Forelimb muscle (tissue), 1 donor: ENCODE data around the gene ZFYVE9. TPM values are rescaled to one million over a fixed set of nuclear protein-coding genes. Genes with fewer than 3 reads are reported as not detected.
A peak's percentile ranks its signal among the peaks of the same experiment; 100 is the strongest.

Source experiments
- DNase-seq: peaks from one replicate; pipeline ENCODE4 v3.0.0-alpha.2; 2013; ENCODE audit warnings: low read depth
- polyA plus RNA-seq: library from polyadenylated mRNA; unstranded; fragments of 120-200 nt; gene quantifications from one replicate; pipeline ENCODE4 v1.2.1, GENCODE V29; 2013; ENCODE audit not compliant: insufficient read length

The ZFYVE9 gene
- polyA plus RNA-seq, 1 donor: 19.8 TPM

DNA sequence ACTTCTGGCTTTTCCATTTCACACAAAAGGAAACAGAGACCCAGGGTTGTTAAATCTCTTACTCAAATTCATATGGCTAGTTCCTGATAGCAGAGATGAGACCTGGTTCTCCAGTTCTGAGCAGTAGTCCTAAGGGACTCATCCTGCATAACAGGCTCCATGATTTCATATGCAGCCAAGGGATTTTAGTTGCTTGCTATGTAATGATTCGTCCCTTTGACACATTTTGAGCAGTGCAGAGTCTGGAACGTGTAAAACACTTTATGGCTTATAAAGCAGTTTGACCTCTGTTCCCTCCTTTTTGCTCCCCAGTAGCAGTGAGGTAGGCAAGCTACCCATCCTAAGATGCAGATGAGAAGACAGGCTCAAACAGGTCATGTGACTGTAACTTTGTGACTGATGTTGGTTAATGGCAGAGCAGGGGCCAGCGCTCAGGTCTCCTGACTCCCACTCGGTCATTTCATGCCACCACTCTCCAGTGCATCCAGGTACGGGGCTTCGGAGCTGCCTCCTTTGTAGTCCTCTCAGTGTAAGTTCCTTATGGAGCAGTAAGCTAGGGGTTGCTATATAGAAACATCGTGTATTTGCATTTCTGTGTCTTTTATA lies 199.9 kb downstream of the ZFYVE9 start:
- no peak for DNase-seq

DNA sequence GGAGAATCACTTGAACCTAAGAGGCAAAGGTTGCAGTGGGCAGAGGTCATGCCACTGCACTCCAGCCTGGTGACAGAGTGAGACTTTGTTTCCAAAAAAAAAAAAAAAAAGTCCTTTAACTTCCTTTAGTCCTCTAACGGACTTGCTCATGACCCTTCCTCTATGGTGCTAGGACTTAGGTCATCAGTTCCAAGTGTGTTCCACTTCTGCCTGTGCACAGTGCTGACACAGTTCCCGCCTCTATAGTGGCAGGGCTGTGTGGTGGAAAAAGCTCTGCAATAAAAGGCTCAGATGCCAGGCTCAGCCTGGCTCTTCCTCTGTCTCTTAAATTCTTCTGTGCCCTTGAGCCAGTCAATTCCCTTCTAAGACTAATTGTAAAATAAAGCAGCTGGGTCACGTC lies 202.1 kb downstream of the ZFYVE9 start:
- no peak for DNase-seq

- DNase-seq: no peak
Observed at GRCh38 chr1:52345252-52345651, 203.4 kb downstream of the ZFYVE9 start.

DNA sequence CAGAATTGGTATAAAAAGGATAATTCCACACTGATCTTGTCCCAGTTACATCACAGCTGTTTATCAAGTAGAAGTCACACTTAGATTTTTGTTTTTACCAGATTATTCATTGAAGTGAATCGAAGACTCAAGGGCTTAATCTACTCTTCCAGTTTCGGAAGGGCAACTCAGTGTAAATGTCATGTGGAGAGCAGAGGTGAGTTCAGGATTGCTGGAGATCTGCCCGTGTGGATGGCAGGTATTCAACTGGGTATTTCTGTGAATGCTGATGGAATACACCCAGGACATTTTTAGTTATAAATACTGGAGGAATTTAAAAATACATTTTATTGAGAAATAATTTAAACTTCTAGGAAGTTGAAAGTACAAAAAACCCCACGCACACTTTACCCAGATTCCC lies 204.8 kb downstream of the ZFYVE9 start:
- DNase-seq: no peak

- DNase-seq: no peak
Observed at GRCh38 chr1:52348704-52349300, 206.9 kb downstream of the ZFYVE9 start.

GRCh38 chr1:52352690-52353089 lies 210.8 kb downstream of the ZFYVE9 start:
- no peak for DNase-seq

DNA sequence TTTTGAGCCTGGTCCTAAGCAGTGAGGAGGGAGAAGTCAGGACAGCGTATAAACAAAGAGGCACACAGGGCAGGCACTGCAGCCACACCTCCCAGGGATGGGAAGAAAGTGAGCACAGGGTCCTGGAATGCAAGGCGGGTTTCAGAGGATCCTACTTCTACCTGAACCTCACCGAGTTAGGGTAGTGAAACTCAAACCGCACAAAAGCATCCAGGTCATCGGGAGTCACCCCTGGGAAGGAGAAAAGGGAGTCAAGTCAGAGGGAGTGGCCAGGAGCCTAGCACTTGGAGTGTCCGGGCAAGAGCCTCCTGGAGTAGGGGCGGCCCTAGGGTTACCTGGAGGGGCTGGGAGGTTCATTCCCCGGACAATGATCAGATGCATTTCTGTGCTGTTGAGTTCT lies 213.5 kb downstream of the ZFYVE9 start:
- no peak for DNase-seq

- no peak for DNase-seq
Observed at GRCh38 chr1:52355847-52356505, 214.1 kb downstream of the ZFYVE9 start.

- no peak for DNase-seq
Observed at GRCh38 chr1:52356818-52357355, 215.0 kb downstream of the ZFYVE9 start.

DNA sequence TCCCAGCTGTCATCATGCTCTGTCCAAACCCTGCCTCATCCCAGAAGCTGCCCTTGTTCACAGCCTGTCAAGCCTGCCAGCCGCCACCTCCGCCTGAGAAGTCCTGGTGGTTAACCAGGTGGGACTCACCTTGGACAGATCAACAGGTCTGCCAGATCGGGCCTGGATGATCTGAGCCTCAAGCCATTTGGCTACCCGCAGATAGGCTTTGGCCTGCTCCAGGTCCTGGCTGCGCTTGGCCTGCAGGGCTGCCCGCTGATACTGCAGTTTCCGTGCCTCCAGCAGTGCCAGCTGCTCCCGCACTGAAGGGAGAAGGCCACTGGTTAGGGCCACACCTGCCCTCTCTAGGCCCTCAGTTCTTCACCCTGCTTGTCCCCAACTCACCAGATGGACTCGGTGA lies 215.5 kb downstream of the ZFYVE9 start:
- DNase-seq: no peak

DNA sequence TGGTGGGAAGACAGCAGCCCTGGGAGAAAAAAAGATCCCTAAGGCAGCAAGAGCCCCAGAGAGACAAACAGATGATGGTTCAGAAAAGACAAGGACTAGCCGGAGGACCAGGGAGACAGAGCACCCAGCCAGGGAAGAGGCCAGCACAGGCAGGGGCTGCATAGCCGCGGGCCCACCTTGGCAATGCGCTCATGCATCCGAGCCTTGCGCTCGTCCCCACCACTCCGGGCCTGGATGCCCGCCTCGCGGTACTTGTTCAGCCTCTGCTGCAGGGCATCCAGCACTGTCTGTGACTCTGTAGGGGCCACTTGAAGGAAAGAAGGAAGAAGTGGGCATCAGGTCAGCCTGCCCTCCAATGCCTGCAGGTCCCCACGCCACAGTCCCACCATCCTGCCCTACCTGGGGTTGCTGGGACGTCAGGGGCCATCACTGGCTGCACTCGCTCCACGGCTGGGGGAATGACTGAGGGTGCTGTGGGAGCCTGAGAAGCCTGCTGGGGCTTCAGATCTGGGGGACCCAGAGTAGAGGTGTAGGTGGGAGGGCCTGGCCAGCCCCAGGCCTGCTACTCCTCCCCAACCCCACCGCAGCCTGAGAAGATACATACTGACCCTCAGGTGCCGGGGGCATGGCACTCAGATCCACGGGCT lies 217.1 kb downstream of the ZFYVE9 start:
- no peak for DNase-seq

- no peak for DNase-seq
Observed at GRCh38 chr1:52359676-52360594, 218.0 kb downstream of the ZFYVE9 start.

- DNase-seq: no peak
Observed at GRCh38 chr1:52360595-52360968, 218.7 kb downstream of the ZFYVE9 start.

DNA sequence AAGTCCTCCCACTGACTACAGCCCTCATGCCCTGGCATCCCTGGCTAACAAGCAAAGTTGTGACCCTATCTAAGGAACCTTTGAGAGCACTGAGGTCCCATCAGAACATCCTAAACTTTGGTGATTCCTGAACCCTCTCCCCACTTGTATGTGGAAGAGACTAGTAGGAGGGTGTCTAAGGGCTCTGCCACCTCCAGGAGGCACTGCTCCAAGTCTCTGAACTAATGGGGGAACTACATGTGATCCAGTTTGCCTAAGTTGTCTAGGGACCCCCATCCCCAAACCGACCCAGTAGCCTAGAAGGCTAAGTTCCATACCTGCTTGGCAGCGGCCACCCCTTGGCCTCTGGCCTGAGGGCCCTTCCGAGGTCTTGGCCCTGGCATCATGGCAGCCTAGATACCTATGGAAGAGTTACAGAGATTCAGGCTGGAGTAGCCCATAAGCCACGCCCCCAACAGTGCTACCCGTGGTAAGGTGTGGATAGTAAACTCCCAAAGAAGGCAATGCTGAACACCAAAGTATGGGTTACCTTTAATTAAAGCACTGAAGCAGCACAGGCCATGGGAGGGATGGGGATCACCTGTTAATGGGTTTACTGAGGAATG lies 222.4 kb downstream of the ZFYVE9 start:
- no peak for DNase-seq

DNA sequence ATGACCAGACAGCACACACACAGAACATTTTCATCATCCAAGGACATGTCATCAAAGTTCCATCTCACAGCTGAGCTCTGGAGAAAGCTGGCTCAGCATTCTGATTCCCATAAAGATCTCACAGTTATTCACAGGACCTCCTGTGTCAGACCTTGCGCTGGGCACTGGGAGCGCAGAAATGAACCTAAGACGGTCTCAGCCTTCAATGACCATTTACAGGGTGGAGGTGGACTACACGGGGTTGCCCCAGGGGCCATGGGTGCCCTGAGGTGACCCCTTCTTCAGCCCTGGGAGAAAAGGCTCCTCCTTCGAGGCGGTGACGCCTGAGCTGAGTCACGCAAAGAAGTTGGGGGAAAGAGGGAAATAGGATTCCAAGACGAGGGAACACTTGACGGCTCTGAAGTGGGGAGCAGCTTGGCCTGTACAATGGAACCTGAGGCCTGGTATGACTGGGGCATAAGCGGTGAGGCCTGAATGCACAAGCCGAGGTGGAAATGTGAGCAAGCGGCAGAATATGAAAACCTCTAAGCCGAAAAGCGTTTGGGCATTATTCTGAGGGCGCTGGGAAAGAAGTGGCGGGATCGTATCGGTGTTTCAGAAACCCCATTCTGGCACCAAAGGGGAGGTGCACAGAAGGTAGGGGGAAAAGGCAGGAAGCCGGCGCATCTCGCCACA lies 223.3 kb downstream of the ZFYVE9 start:
- DNase-seq: no peak

GRCh38 chr1:52365746-52366516 lies 224.0 kb downstream of the ZFYVE9 start, which contains the start of gene CC2D1B:
Gene CC2D1B, minus strand, starts transcription at chr1:52366205. Its CDS starts 1,585 bp downstream, at chr1:52364620.
- peak; percentile 75 for DNase-seq

- DNase-seq: no peak
Observed at GRCh38 chr1:52366517-52366827, 224.6 kb downstream of the ZFYVE9 start.

DNA sequence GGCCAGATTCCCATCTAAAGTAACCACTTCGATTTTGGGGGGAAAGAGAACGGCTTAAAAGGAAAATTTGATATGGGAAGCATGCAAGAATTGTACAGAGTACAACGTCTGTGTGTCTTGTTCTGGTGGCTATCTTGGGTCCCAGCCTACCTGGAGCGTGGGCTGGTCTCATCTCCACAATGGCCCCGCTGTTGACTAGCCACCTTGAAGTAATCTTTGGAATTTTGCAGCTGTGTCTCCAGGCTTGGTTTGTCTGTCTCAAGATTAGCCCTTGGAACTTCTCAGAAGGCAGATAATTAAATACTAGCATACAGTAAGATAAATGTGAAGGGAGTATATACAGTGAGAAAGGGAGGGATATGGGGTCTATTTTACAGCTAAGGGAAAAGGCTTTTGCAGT lies 225.4 kb downstream of the ZFYVE9 start:
- DNase-seq: no peak

DNA sequence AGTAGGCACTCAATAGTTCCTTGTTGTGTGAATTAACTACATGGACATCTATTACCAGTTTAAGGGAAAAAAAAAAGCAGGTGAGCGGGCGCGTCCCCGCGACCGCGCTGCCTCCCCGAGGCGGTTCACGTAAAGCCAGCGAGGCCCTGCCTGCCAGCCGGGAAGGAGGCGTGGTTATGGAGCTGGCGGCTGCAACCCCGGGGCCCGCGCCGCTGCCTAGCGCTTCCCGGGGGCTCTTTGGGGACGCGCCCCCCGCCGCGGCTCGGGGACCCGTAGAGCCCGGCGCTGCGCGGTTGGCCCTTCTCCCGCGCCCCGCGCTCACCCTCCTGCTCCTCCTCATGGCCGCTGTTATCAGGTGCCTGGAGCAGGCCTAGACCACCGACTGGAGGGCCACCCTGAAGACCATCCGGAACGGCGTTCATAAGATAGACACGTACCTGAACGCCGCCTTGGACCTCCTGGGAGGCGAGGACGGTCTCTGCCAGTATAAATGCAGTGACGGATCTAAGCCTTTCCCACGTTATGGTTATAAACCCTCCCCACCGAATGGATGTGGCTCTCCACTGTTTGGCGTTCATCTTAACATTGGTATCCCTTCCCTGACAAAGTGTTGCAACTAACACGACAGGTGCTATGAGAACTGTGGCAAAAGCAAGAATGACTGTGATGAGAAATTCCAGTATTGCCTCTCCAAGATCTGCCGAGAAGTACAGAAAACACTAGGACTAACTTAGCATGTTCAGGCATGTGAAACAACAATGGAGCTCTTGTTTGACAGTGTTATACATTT lies 226.7 kb downstream of the ZFYVE9 start:
- no peak for DNase-seq
